ENCODE data around the gene L3HYPDH.

The L3HYPDH gene

DNA sequence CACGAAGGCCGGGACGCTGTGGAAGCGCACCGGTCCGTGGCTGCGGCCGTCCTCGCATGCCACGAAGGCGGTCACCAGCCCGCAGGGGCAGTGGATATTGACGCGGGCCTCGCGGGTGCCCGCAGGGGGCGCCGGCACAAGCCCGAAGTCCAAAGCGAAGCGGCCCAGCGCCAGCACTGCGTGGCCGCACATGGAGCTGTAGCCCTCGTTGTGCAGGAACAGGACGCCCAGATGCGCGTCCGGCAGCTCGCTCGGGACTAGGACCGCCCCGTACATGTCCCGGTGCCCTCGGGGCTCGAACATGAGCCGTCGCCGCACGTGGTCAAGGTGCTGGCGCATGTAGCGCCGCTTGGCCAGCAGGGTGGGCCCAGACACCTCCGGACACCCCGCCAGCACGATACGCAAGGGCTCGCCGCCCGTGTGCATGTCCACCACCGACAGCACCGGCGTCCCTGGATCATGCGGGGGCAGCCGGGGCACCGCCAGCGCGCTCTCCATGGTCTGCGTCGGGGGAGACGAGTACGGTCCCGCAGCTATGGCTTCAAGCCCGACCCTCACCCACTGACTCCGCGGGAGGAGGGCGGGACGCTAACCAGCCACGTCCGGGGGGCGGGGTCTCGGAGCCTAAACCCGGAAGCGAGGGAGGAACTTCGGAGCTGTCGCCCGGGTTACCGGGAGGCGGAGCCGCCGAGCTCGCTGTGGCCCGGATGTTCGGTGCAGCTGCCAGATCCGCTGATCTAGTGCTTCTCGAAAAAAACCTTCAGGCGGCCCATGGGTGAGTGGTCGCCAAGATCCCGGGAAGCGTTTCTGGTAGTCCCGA is at the start of gene L3HYPDH, which contains the start of gene JKAMP:
TSS of gene L3HYPDH (minus strand) at position 590 of the 820 bp plus-strand sequence. CDS start at position 498, 92 bp downstream.
TSS of gene JKAMP (plus strand) at position 699 of the 820 bp plus-strand sequence. CDS start at position 772, 73 bp downstream.
- DNase-seq: peak; percentile 99

DNA sequence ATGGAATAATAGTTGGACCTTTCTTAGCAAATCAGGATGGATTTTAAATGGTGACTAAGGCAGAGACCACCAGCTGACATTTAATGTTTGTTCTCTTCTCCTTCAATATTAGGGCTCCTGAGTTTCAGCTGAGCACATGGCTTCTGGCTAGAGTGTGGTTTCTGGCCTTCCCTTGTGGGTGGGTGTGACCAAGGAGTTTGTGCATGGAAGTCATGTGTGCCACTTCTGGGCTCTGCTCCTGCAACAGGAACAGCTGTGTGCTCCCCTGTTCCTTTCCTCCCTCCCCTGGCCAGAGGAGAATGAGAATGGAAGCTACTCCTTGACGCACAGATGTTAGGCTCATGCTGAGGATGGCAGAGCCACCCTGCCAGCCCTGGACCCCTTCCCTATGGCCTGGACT is 48.2 kb upstream of the L3HYPDH start:
- DNase-seq: no peak

DNA sequence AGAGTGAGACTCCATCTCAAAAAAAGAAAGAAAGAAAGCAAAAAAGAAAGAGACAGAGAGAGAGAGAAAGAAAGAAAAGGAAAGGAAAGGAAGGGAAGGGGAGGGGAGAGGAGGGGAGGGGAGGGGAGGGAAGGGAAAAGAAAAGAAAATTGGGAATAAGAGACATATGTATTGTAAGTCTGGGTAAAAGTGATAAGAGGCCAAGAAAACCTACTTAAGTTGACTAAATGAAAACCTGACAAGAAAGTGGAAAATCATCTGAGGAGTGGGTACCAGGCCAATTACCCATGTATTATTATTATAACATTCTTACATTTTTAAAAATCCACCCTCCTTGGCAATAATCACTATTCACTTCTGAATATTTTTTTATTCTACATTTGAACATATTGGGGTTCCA is 46.1 kb upstream of the L3HYPDH start:
- no peak for DNase-seq

DNA sequence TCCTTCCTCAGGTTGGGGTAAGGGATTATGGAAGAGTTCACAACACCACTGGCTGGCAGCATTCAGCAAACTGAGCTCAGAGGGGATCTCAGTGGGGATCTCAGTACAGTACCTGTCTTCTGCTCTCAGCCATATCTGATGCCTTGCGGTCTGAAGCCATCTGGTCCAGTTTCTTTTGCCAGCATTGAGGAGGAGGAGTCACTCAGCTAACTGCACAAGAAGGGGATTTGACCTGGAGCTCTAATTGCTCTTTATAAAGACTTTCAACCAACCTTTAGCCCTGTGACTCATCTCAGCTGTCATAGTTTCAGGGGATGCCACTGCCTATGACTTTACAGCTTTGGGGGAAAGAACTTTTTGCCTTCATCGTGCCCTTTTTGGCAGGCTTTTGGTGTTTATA is 45.0 kb upstream of the L3HYPDH start:
- DNase-seq: no peak

DNA sequence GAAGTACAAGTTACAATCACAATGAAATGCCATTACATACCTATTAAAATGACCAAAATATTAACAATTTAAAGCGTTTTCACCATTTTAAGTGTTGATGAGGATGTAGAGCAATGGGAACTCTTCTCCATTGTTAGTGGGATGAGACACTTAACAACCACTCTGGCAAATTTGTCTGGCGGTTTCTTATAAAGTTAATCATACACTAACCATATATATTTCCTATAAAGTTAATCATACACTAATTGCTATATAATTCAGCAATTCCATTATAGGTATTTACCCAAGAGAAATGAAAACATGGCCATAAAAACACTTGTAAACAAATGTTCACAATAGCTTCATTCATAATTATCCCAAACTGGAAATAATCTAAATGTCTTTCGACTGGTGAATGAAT is 36.0 kb upstream of the L3HYPDH start:
- DNase-seq: no peak

DNA sequence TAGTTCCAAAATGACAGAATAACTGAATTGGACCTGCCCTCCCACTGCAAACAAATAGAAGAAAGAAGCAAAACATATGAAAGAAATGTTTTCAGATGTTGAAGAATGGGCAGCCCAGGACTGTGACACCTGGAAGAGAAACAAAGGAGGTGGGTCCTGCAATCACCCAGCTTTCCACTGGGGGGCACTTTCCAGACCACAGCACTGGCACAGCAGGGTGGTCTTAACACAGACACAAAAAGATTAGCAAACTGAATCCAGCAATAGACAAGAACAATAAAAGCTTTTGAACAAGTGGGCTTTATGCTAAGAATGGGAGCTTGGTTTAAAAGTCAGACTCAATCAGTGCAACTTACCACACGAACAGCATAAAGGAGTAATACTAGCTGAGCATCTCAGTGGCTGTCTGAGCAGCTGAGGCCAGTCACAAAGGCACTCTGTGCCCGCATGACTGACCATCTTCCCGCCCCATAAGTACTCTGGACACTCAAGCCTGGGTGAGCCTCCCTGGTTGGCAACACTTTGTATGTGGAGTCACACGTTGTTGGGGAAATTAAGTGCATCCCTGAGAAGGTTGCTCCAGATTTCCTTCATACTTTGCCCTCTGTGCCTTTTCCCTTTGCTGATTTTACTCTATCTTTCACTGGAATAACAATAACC is 27.8 kb upstream of the L3HYPDH start:
- no peak for DNase-seq

DNA sequence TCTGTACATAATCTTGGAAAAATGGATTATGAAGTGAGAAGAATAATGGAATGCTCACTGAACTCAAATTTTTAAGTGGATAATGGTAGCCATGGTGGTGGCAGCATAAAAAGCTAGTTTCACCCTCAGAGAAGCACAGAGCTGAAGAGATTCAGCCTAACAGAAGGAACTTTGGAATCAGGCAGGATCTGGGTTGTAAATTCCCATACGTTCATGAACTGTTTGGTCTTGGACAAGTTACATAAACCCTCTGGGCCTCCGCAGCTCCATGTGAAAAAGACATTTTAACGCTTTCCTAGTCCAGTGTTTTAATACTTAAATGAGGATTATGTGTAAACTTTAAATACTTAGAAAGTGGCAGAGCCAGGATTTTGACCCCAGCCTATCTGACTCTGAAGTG is 26.8 kb upstream of the L3HYPDH start:
- DNase-seq: no peak

DNA sequence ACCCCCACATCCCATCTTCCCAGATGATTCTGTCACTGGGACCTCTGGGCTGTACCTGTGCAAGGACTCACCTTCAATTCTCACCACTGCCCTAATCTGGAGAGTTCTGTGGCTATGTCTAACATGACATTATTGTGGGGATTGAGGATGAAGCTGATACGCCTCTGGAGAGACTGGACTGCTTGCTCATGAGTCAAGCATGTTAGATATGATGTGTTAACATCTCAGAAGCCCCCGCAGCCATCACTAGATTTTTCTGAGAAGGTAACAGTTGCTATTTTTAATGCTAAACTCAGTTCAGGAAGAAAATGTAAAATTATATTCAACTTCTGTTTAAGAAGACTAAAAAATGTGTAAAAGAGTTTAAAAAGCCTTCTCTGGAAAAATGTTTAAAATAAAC is 25.8 kb upstream of the L3HYPDH start:
- no peak for DNase-seq

DNA sequence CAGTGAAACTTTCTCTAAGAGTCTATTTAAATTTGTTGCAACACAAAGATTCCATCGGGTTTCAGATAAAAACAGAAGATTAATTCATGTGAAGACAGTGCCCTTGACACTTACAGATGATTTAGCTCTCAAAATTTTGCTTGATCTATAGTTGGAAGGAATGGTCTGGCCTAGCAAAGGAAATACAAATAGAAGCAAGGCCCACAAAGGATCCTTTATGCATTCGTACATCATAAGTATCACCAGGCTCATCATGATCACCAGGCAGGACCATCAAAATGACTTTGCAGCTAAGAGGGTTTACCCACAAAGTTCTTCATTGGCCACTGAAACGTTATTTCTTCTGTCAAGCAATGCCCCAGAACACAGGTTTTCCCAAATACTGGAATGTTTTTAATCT is 24.9 kb upstream of the L3HYPDH start:
- no peak for DNase-seq

DNA sequence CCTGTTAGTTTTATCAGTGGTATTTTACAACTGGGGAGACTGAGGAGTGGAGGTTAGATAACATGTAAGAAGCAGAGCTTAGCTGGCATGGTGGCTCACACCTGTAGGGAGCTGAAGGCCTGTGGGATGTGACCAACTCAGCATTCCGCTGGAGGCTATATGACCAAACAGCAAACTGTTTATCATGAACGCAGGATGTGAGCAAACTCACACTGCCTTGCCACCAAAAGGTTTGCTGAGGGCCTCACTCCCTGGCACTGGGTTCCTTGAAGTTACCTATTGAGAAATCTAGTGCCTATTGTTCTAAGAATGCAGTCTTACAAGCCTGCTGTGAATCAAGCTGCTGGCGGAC is 23.5 kb upstream of the L3HYPDH start:
- DNase-seq: no peak

DNA sequence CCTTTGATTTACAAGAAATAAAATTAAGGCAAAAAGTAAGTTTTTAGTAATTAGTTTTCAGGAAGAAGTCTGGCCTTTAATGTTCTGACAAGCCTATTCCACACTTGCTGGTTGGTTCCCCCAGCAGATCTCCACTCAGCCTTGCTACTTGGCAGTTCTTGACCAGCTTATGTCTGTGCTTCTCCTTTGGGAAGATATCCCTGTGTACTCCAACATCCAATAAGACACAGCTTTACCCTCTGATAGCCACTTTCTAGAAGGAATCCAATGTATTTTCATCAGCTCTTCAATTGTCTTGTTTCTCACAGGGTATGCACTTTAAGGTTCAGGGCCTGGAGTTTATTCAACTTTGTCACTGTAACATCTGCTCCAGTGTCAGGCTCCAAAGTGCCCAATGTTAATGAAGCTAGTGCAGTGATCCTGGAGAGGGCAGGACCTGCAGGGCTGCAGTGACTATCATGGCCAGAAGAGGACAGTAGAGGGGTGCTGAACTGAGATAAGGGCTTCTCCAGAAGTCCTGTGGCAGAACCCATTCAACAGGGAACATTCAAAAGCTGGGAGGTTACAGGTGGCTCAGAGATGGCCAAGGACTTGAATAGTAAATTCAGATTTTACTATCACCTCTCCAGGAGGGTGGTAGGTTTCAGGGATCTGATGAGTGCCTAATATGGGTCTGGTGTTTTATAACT is 23.0 kb upstream of the L3HYPDH start:
- peak; percentile 91 for DNase-seq

DNA sequence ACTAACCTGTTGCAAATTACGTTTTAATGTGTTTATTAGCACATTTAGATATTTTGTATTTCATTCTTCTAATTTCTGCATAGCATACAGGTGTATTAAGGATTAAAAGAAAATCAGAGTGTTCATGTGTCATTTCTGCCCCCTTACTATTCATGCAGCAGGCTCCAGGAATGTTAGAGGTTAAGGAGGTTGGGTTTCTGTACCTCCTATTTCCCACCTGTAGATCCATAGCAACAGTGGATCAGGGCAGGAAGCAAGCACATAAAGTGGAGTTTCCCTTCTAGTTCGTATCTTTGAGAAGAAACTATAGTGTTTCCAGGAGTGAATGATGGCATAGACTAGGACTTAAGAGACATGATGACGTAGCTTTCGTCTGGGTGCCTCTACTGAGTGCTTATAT is 19.0 kb upstream of the L3HYPDH start:
- no peak for DNase-seq

DNA sequence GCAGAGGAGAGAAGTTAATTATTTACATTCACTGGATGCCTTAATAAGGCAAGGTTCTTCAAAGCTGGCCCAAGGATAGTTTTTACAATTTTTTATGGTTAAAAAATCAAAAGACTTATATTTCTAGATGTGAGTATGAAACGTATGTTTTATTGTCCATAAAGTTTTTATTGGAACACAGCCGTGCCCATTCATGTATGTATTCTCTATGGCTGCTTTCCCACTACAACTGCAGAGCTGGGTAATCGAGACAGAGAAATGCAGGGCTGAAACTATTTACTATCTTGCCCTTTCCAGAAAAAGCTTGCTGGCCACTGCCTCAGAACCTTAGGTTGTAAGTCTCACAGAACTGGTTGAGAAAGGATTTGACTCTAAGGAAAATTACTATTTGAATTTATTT is 16.5 kb upstream of the L3HYPDH start:
- DNase-seq: no peak

DNA sequence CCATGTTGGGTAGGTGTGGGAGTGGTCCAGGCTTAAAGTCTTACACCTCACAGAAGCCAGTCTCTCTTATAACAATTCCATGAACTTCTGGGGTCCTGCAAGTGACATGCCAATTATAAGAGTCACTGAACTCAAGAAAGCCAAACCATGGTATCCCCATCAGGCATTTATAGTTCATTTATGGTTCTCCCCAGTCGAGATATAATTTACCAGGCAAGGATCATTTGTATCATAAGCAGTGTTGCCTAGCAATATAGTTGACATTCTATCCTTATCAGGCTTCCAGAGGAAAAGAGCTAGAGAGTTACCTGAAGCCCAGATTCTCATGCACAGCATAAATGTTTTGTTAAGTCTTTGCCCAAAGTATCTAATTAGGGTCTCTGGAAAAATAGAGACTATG is 8.2 kb upstream of the L3HYPDH start:
- DNase-seq: no peak

DNA sequence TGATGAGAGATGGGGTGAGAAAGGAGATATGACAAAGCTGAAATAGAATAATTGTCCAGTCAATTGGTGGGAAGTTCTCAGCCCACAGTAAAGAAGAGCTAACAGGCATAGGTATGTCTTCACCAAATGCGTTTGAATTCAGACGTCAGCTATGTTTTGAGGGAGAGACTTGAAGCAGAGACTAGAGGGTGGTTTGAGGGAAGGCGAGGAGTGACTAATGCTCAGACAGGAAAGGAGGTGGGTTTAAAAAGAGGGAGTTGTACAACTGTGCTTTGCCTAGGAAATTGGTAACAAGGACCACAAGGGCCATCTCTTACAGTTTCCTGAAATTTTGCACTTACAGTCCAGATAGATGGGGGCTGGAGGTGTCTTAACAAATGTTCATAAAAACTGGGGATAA is 6.5 kb upstream of the L3HYPDH start:
- no peak for DNase-seq

DNA sequence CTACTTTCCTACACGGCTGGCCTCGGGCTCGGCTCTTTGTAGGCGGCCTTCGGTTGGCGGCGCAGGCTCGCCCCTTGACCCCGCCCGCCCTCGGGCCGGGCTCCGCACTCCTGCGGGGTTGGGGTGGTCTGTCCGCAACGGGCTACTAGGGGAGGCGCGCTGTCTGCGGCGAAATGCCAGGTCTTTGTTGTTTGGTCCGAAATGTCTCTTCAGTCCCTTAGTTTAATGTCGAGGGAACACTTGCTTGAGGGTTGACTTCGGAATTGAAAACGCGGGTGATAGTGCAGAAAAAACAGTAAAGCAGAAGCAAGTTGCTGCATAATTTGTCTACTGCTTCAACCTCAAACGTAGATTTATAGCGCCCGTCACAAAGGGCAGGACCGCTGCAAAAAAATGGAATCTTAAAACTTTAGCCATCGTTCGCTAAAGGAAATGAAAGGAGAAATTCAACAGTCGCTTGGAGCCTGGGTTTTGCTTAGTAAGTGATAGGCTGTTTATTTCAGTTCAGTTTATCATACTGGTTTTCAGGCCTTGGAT is 499 bp upstream of the L3HYPDH start:
- no peak for DNase-seq

DNA sequence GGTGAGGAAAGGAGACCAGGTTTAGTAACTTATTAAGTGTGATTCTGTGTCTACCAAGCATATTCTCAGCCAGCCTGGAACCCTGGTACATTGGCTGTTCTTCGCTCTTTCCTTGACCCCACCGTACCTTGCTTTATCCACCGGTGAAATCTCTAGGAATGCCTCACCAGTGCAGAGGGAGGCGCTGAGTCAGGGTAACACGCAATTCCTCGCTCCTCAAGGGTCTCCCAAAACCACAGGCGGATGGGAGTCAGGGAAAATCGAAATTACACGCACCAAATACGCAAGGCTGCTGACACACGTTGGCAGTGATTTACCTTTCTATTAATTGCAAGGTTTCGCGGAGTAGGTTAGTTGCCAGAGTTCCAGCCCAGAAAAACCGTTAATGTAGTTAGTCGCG is 845 bp downstream of the L3HYPDH start:
- DNase-seq: peak; percentile 71

DNA sequence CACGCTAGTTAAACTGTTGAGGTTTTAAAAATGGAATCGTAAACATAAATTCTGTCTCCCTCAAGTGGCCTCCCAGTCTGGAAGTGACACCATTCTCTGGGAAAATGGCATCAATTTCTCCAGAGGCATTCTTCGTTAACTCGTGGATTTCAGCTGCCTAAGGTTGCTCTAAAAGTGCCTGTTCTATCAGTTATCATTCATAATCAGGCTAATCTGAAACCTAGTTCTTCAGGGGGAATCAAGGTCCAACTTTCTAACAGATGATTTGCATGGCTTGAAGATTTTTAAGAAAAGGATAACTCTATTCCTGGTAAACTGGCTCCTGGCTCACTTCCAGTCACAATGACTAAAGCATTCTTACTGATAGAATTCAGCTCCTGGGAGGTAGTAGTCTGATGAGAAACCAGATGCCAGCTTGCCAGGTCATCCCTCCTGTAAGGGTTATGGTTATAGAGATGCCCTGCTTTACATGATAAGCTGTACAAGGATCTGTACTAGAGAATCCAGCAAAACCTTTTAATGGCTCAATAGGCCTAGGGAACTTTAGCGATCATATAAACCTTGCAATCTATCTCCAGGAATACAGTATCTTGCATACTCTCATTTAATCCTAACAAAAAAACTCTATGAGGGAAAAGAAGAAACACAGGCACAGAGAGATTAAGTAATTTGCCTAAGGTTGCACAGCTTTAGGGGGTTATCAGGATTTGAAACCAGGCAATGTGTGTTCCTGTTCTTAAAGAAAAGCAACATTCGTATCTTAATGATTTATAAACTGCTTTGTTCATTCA is 1.5 kb downstream of the L3HYPDH start:
- peak; percentile 56 for DNase-seq

DNA sequence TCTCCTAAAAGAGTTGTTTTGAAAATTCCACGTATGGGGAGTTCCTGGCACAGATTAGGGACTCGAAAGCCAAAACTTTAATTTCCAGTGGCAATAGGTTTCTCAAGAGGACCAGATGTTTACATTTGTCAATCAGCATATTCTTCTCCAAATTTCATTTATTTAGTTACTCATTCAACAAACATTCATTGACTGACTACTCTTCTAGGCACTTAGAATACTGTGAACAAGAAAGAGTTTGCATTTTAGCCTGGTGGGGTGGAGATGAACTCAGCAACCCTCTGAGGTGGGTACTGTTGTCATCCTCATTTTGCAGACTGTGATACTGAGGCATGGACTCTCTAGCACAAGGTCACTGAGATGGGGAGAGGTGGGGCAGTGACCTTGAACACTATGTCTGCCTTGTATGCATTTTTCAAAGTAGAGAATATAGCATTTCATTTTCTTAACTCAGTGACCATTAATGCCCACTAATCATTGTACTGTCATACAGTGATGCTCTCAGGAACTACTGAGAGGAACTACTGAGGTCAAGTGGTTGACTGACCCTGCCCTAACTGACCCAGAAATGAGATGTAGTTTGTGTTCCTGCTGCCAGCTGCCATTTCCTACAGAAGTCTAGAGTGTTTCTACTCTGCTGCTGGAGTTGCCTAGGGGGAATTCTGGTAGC is 2.2 kb downstream of the L3HYPDH start:
- no peak for DNase-seq

DNA sequence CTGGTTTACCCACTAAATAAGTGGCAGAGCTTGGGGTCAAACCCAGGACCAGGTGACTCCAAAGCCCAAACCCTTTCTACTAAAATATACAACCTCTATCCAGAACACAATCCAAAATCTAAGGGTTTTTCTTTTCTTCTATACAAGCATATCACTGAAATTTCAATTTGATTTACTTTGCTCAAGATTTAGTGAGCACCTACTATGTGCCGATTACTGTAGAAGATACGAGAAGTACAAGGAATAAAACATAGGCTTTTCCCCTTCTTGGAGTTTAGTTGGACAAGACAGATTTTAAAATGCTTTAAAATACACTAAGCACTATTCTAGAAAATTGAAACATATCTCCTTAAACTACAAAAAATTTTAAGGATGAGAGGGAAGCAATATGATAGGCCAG is 2.8 kb downstream of the L3HYPDH start:
- no peak for DNase-seq

DNA sequence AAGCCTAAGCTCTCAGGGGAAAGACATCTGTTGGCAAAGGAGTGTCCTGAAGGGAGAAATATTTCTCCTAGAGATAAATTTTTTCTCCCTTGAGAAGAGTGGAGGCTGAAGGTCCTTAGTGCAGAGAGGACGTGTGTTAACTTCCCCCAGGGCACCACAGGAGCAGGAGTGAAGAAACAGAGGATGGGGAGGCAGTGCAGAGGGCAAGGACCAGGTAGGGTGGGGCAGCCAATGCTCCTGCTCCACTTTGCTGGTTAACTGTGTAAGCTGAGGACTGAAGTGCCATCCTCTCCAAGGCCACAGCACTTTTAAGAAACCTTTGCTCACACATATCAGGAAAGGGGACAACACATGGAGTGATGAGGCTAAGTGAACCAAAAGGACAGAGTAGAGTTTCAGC is 4.0 kb downstream of the L3HYPDH start:
- DNase-seq: no peak

DNA sequence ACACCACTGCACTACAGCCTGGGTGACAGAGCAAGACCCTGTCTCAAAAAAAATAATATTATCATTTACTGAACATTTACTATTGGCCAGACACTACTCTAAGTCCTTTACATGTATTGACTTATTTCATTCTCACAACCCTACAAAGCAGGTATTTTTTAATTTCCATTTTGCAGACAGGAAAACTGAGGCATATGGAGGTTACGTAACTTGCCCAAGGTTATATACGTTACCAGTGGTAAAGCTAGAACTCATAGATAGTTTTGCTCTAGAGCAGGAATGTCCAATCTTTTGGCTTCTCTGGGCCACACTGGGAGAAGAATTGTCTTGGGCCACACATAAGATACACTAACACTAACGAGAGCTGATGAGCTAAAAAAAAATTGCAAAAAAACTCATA is 5.7 kb downstream of the L3HYPDH start:
- DNase-seq: no peak

Measured in islet precursor cell (in vitro differentiated cells).